H1 (cell line): ENCODE data around the gene HSPBAP1. TPM values are rescaled to one million over a fixed set of nuclear protein-coding genes. Genes with fewer than 3 reads are reported as not detected.
A peak's percentile ranks its signal among the peaks of the same experiment; 100 is the strongest.

ENCODE experiments used
- CHD7 ChIP-seq: fragments of 300-600 bp; sonication (generic); IDR thresholded peaks from 2 replicates; pipeline ENCODE4 v1.7.1; 2012; ENCODE audit warnings: low read length, moderate library complexity, mild to moderate bottlenecking, inconsistent platforms; ENCODE audit not compliant: insufficient replicate concordance
- CREB1 ChIP-seq: IDR thresholded peaks from 2 replicates; pipeline ENCODE4 v1.6.1; 2012; ENCODE audit warnings: inconsistent platforms
- polyA plus RNA-seq, 7 experiments: library from polyadenylated mRNA; depleted of rRNA in 3 of 7; stranded (reverse) in 5 of 7; unstranded in 2 of 7; fragments of >200 nt in 5 of 7; fragments of 200-250 nt in 2 of 7; gene quantifications; 1 replicate in 5 of 7; 2 replicates in 1 of 7; 4 replicates in 1 of 7; pipeline versions ENCODE4 v1.2.1 to v1.2.3, GENCODE V29; 2011 to 2013; ENCODE audit warnings: missing spikeins in 2 of 7, mixed read lengths in 2 of 7
- total RNA-seq: library from RNA; stranded (reverse); fragmentation: NEBNext Ultra II Directional; extraction: Animal tissue kit (Norgen Biotek cat#: 25700); gene quantifications from 2 replicates; pipeline ENCODE4 v1.2.1, GENCODE V29; 2021

The HSPBAP1 gene
- total and polyA plus RNA-seq, 2 of the 8 experiments (the other 6 are each of a cell fraction or from before 2014, with no cell fraction given): 7.5 to 8.3 TPM

- TF ChIP-seq CHD7: peak; percentile 58
- TF ChIP-seq CREB1: 0 out of 2 replicates have a peak, but pooled peaks have one; percentile 20
These were observed 800 bp upstream of the HSPBAP1 start (continued) for GRCh38 chr3:122794483-122794778.
